DMS53 treated with DMSO at 0.1 percent for 48 hours (cell line): ENCODE data around the gene TCEANC2.

Experiments
- DNase-seq: peaks from one replicate; lab custom pipeline; 2025; ENCODE audit not compliant: unreplicated experiment; lab: John Stamatoyannopoulos, UW

TCEANC2 gene

DNA sequence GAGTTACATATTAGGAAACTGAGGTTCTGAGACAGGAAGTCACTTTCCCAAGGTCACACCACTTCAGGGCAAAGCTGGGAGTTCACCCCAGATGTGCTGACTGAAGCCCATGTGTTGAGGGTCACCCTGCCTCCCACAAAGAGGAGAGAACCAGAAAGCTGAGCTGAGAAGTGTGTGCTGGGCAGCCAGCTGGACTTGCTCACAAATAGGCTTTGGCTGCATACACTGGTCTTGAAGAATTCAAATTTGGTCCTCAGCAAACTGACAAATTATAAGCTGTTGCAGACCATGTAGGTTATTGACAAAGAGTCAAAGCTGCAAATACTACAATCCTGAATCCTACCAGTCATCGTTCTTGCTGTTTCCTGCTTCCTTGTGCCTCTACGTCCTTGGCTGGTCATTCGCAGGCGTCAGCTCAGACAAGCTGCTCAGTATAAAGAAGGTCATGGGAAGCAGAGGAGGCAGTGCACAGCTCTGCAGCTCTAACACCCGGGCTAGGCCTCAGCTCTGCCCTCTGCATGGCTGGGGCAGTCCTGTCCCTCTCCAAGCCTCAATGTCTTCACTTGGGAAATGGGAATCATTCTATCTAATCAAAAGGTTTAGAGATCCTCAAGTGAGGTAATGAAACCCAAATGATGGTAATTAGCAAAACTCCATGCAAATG is 59.4 kb downstream of the TCEANC2 start:
- DNase-seq: no peak

DNA sequence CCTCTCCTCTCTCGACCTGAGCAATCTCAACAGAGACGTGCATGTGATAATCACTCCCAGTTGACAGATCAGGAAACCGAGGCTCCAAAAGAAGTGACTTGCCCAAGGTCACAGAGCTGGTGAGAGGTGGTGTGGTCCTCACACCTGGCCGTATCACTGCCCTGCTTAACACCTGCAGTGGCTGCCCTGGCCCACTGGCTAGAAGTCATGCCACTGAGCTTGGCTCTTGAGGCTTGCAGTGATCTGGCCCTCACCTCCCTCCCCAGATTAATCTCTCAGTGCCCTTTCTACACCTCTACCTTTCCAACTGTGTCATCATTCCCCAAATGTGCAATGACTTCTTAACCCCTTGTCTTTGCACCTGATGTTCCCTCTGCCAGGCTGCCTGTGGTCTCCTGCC is 60.6 kb downstream of the TCEANC2 start:
- DNase-seq: no peak

DNA sequence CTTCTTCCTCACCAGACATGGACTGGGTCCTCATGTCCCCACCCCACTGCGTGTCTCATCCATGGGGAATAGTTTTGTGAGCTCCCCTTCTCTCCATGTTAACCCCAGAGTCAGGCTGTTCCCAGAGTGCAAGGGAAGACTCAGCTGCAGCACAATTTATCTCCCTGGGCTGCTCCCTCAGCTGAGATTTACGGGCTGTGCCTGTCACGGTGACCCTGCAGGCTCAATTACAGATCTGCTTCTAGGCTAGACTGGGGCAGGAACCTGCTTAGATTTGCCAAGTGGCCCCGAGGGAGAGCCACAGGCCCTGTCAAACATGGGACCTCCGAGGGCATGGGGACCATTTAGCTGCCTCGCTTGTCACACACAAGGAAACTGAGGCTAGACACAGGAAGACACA is 61.5 kb downstream of the TCEANC2 start:
- DNase-seq: no peak

DNA sequence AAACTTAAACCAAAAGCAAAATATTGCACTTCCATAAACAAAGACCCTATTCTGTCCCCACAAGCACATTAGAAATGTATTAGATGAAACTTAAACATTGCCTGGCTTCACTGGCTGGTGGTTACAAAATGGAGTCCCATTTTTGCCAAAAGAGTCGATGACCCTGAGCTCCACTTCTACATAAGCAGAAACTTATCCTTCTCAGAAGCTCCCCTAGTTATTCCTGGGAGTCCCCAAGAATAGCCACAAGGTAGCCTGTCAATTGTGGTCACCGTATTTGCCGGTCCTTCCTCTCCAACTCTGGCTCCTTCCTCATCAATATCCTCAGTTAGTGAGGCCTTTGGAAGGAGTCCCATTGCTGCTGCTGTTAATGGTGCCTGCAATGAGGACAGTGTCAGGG is 62.1 kb downstream of the TCEANC2 start:
- DNase-seq: no peak

DNA sequence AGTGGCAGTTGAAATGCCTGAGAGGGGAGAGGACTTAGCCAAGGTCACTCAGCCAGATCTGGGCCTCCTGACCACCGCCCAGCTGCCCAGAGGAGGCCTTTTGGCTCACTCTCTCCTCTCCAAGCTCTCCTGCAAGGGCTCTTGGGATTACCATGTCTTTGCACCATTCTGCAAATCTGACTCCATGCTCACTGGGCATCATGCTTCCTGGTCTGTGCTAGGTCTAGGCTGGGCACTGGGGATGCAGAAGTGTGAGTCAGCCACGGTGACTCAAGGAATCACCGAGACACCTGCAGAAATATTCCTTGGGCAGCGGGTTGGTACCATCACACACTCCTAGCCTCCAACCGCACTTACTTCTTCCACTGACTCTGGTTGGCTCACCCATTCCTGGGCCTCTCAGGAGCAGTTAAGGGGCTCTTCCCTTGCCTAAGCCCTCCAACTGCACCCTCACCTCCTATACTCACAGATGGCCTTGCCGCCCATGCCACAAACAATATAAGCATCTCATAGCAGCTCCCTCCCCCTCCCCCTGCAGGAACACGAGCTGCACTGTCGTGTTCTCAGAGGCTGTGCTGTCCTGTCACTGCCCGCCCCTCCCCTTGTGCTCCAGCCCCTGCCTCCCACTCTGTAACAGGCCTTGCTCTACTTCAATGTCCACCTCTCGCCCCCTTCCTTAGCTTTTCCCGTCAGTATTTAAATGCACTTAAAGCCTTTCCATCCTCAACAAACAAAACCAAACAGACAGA is 64.6 kb downstream of the TCEANC2 start:
- no peak for DNase-seq

DNA sequence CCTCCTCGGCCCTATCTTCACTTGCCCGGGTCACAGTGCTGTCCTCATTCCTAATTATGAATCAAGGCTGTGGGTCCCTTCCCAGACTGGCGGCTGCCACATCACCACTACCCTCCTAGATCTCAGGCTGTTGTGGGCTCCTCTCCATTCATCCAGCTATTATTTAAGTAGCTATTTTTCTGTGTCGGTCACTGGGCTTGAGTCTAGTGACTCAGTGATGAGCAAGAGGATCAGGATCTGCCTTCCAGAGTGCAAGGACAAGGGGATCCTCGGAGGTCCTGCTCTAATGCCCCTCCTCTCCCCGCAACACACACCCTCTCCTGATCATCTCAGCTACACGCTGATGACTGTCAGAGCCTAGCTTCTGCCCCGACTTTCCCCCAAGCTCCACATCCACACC is 65.3 kb downstream of the TCEANC2 start:
- no peak for DNase-seq

DNA sequence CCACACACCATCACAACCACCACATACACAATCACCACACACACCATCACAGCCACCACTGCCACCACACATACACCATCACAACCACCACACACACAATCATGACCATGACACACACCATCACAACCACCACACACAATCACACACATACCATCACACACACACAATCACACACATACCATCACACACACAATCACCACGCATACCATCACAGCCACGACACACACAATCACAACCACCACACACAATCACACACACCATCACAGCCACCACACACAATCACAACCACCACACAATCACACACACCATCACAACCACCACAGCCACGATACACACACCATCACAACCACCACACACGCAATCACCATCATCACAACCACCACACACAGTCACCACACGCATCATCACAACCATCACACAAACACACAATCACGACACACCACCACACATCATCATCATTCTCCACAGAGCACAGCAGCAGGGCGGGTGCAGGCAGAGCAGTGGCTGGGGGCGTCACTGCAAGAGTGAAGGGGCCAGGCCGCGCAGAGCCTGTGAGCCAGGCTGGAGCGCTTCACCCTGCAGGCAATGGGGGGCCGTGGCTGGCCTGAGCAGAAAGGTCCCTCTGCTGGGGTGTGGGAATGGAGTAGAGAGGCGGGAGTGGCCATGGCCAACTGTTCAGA is 66.8 kb downstream of the TCEANC2 start:
- DNase-seq: no peak

DNA sequence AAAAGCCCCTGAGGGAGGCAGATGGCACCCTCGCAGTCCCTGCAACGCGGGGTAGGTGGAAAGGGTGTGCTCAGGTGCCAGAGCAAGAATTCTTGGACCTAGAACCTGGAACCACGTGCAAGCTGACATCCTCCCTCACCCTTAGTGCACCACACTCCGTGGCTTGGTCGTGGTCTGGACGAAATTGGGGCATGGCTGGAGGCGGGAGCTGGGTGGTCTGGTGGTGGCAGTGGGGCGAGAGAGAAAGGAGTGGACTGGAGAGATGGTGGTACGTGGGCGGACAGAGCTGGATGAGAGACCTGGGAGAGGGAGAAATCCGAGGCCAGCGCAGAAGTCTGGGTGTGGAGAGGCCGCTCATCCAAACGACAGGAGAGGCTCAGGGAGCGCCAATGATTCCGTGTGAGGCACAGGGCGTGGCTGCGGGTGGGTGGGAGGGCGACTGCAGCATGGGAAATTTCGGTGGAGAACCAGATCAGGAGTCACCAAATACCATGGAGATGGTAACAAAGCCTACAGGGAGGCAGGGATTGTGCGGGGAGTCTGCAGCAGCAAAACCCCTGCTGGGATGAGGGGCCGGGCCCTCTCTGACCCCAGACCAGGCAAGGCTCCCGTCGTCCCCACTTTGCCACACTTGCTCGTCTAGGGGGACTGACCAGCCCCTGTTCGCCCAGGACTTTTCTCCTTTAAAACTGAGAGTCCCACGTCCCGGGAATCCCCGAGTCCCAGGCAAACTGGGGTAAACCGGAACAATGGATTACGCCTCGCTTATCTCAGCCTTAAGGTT is 67.5 kb downstream of the TCEANC2 start:
- DNase-seq: no peak

DNA sequence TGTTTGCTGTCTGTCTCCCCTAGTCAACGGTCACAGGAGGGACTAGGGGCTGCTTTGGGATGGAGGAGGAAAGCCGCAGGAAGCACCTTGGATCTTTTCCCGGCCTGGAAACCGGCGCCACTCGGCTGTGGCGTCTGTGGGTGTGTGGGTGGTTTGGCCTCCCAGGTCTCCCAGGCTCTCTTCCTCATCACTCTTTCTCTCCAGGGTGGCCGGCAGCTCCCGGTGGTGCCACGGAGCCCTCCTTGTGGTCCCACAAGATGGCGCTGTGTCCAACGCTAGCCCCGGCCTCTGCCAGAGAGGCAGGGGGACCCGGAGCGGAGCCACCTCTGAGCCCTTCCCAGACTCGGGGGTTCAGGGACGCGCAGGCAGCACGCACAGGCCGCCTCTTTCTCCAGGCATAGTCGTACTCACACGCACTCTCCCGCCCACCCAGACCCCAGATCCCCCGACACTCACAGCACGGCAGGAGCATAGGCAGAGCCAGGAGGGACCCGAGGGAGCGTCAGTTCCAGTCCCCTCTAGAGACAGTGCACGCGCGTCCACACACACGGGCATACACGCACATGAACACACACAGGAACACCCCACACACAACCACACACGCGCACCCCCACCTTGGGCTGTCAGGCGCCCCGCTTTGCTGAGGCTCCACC is 68.2 kb downstream of the TCEANC2 start:
- peak; percentile 81 for DNase-seq

DNA sequence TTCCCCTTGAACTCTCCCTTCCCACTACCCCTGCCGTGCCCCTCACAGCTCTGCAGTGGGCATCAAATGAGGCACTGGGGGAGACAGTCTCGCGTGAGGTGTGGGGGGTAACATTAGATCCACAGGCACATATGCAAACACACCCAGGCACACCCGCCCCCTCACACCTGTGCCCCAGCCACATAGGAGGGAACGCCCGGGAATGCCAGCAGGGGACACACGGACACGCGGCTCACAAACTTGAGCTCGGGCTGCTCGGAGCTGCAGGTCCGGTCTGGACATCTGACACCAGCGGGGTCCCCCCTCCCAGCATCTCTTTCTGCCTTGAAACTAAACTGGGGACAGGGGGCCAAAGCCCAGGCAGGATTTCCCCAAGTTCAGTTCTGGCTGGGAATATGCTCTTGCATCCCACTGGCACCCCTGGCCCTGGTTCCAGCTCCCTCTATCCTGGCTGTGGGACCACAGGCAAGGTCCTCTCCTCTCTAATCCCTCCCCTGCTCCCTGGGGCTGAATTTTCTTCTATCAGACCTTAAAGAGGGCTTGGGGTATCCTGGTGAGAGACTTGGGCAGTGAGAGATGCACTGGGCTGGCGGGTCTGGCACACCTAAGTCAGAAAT is 68.8 kb downstream of the TCEANC2 start:
- no peak for DNase-seq

DNA sequence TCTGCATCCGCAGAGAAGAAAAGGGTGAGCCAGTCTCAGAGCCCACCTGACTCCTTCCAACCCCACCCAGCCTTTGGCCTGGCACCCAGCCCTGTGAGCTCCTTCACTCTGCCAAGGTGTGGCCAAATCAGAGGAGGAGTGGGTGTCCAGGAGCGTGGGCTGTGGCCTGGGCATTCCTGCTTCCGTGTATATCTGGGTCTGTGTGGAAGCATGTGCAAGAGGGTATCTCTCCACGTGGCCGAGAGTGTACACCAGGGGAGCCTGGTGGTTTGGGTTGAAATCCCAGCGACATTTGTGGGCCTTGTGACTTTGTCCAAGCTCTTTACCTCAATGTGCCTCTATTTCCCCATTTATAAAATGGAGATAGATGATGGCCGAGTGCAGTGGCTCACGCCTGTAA is 69.6 kb downstream of the TCEANC2 start:
- no peak for DNase-seq

DNA sequence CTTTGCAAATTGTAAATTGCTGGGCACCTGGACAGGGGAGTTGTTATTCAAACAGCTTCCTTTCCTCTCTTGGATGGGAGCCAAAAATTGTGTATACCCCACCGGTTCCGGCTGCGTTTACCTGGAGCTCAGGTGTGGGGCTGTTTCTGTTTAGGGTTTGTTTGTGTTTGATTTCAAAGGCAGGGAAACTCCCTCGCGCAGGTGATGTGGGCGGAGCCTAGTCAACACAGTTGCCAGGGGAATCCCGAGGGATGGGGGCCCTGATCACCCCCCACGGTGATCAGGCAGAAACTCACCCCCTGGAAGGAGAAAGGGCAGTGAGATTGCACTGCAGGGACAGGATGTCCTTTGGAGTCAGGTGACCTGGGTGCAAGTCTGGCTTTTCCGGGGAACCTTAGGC is 71.1 kb downstream of the TCEANC2 start:
- DNase-seq: peak; percentile 66

DNA sequence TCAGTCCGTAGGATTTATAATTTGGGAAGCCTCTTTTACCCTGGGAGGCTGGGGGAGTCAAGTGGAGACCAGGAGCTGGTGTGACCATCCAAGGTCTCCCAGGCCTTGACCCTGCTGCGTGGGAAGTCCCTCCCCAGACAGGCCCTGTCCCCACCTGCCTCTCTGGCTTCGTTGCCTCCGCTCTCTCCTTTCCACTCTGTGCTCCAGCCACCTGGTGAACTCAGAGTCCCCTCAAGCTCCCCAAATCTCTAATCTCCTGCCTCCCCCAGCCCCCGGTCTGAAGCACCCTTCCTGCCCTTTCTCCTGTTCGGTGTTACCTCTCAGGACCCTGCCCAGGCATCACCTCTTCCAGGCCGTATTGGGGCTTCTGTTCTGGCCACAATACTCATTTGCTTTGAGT is 71.5 kb downstream of the TCEANC2 start:
- no peak for DNase-seq

DNA sequence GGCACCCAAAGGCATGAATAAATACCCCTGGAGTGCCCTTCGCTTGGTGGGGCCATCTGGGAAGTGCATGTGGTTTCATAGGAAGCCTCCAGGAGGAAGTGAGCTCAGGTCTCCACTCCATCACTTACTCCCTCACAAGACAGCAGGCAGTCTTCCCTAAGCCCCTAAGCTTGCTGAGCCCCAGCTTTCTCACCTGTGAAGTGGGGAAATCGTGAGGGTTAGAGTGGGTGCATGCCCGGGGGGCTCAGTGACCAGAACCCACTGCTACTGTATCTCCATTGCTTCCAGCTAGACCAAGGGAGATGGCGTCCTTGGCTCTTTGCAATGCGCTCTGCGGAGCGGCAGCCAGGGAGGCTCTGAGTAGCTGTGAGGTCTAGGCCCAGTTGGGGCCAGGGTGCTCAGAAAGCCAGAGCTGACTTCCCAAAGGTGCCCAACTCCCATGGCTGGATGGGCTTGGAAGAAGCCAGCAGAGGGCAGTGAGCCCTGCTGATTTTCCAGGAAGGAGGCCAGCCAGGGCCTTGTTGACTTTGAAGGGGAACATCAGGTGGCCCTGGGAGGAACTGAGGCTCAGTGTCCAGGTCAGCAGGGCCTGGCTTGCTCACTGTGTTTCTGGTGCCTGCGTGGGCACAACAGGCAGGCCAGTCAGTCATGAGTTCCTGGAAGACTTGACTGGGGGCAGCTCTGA is 72.1 kb downstream of the TCEANC2 start:
- peak; percentile 23 for DNase-seq

DNA sequence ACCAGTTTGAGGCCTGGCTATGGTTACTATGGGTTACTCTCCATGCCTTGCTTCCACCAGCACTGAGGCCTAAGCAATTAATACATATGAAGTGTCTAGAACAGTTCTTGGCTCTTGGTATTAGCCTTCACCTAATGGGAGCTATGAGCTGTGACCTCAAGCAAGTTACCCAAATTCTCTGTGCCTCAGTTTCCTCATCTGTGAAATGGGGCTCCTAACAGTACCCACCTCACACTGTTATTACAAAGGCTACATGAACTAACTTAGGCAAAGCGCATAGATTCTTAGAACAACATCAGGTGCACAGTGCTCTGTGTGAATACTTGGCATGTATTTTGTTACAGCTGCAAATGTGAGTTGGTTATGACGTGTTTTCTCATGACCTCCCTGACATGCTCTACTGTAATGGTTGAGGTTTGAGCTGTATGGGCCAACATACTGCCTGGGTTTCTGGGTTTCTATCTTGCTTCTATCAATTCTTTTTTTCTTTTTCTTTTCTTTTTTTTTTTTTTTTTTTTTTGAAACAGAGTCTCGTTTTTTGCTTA is 72.9 kb downstream of the TCEANC2 start:
- no peak for DNase-seq

DNA sequence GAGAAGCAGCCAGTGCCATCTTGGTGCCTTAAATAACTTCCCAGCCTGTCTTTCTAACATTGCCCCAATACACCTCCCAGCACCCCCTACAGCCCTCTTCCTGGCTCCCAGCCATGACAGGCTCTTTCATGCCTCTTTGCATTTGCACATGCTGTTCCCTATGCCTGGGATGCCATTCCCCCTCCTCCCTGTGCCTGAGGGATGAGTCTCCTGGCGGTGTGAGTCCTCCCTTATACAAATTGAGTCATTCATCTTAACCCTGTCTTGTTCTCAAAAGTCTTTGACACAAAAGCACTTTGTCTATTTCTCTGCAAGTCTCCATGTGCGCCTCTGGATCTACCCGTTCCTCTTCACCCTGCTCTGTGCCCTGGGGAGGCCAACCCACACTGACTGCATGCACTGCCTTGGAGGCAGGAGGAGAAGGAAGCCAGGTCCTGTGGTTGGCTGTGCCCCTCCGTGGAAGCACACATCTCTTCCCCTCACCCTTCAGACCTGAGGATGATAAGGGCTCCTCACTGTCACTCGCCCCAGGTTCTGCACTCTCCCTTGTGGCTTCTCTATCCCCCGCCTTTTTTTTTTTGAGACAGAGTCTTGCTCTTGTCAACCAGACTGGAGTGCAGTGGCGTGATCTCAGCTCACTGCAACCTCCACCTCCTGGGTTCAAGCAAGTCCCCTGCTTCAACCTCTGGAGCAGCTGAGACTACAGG is 74.3 kb downstream of the TCEANC2 start:
- DNase-seq: no peak

DNA sequence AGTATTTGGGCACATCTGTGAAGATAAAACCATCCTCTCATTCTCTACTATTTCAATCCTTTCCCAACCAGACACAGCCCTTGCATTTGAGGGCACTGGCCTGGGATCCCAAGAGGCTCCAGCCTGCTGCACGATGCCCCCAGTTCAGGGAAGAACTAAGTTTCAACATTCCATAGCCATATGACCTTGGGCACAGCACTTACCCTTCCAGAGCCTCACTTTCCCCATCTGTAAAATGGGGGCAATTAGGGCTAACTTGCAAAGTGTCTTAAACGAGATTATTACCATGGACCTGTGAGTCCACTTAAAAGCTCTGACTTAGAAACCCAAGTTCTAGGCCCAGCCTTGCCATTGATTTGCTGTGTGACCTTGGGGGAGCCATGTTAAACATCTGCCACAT is 76.5 kb downstream of the TCEANC2 start:
- DNase-seq: no peak

DNA sequence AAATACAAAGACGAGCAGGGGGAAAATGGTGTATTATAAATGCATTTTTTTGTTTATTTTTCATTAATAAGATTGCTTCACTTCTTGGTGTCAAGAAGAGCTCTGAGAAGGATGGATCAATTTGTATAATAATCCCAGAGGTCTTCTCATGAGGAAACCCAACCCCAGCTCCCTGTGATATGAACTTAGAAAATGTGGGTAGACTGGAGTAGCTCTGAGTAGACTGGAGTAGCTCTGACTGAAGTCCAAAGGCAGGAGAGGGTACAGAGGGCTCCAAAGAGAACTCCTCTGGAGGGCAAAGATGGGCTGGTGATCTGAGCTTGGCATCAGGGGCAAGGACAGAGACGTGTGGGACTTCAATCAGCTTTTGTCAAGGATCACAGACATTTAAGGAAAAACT is 78.0 kb downstream of the TCEANC2 start:
- DNase-seq: no peak

DNA sequence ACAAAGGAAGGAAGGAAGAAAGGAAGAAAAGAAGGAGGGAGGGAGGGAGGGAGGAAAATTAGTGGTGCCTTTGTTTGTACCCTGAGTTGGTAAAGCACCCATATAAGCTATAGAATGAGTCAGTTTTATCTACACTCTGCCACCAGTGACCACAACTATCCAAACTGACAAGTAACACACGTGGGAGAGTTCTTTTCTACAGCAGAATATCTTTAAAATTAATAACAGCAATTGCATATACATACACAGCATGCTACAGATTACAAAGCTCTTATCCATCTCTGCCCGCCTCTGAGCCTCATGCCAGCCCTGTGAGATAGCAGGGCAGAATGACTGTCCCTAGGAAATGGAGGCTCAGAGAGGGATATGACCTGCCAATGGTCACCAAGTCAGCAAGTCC is 79.1 kb downstream of the TCEANC2 start:
- DNase-seq: no peak
